ENCODE measurements around the gene TARS3. TPM values are rescaled to one million over a fixed set of nuclear protein-coding genes. Genes with fewer than 3 reads are reported as not detected.

Gene TARS3
- polyA plus RNA-seq, 2 of the 4 experiments (the other 2 are of a cell fraction), result 6.7 to 9.5 TPM

DNA sequence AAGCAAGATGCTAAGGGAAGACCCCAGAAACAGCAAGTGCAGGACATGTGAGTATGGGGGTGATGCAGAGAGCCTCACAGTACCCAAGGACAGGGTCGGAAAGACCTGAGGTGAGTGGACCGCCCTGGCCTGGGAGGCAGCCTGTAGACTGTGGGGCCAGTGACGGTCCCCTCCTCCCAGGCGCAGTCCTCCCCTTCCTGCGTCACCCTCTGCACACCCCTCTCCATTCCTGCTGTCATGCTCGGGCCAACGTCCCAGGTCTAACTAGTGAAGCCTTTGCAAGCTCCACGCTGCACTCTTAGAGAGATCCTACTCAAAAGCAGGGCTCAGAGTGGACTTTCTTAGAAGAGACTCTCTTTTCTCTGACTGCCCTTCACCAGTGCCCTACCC lies 113.7 kb downstream of the TARS3 start:
- Histone ChIP-seq H3K27ac (no peak overlapping the region), H3K4me3 (no peak overlapping the region), H3K4me1 (peaks cover 1% of the 10 kb centered on the region), H3K9me3 (no peaks in the 10 kb centered on the region), H3K4me2 (no peak overlapping the region)
- ATAC-seq (no peak), DNase-seq (ENCODE audit: low read depth in 1 of 2, low spot score in 1 of 2) (no peak), FAIRE-seq (no peak)
- CTCF ChIA-PET, result interaction anchor here (2.1 kb wide), 1 partner anchor 31 kb away, joined by 9 read pairs; no protein-coding TSS in a partner anchor
- POLR2A ChIA-PET, result no interaction called here
- TF ChIP-seq KDM1A (IDR thresholded peaks at IDR 0.05; ENCODE audit: low read depth), result no peak
- TF ChIP-seq EHMT2 (IDR thresholded peaks at IDR 0.05; ENCODE audit: low read depth), result no peak
- TF ChIP-seq HOXB13 (CRISPR knock-in tag; IDR thresholded peaks at IDR 0.05; ENCODE audit: low read depth), result no peak
- TF ChIP-seq ZC3H11A (IDR thresholded peaks at IDR 0.05), result no peak
- no peak for TF ChIP-seq FOSB (CRISPR knock-in tag; IDR thresholded peaks at IDR 0.05)
- no peak for TF ChIP-seq MAFK (IDR thresholded peaks at IDR 0.05; ENCODE audit: partially characterized antibody)
- TF ChIP-seq RCOR1 (IDR thresholded peaks at IDR 0.05; ENCODE audit: low read depth, low read length), result no peak
- TF ChIP-seq NFE2L2 (conservative IDR thresholded peaks at IDR 0.05; ENCODE audit: low read length), result no peak
- TF ChIP-seq EHF (CRISPR knock-in tag; IDR thresholded peaks at IDR 0.05), result no peak
- no peak for TF ChIP-seq HMGXB4 (CRISPR knock-in tag; IDR thresholded peaks at IDR 0.05; ENCODE audit: borderline replicate concordance)
- no peak for TF ChIP-seq HES2 (IDR thresholded peaks at IDR 0.05)
- 89% methylated on average over 8 of the region's 8 CpGs for WGBS (ENCODE audit: missing lambda C conversion rate)

DNA sequence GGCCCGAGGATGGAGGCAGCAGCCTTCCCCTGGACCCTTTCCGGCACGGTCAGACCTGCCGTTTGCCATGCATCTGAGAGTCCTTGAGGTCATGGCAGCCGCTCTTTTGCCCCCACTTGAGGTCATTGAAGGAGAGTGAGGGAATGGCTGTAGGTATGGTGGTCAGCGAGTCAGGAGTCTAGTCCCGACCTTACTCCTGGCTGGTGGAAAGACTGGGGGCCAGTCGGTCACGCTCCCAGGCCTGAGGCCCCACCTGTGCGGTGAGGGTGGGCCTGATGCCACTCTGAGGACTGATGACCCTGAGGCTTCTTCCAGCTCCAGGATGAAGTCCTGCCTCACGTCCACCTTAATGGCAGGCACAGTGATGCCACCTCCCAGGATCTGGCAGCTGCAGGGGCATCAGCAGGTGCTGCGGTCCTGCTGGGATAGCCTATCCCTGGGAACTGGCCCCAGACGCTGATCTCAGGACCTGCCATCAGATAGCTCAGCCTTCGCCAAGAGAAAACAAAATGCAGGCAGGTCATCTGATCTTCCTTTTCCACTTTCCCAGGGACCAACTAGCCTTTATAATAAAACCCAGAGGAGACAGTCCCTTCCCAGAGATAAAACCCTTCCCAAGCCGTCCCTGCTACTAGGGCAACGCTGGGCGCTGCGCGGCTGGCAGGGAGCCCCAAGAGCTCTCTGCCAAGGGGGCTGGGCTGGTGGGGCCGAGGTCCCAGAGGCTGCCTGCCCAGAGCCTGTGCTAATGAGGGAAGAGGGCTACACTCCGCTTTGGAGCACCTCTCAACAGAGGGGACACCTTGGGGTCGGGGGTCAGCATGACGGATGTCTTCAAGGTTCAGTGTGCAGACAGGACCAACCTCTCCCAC lies 114.3 kb downstream of the TARS3 start:
- ATAC-seq, result no peak
- H3K27ac ChIP-seq, result no peak overlapping the region
- 76% methylated on average over 22 of the region's 23 CpGs for WGBS (ENCODE audit: missing lambda C conversion rate)
- H3K4me1 ChIP-seq, result no peaks in the 10 kb centered on the region
- TF ChIP-seq CHD4 (IDR thresholded peaks at IDR 0.05; ENCODE audit: borderline replicate concordance), result no peak
- TF ChIP-seq FOSB (CRISPR knock-in tag; IDR thresholded peaks at IDR 0.05), result no peak
- TF ChIP-seq, protein P1, sequence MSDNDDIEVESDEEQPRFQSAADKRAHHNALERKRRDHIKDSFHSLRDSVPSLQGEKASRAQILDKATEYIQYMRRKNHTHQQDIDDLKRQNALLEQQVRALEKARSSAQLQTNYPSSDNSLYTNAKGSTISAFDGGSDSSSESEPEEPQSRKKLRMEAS (IDR thresholded peaks at IDR 0.05), result no peak
- no peak for TF ChIP-seq EP300 (IDR thresholded peaks at IDR 0.05)
- no peak for TF ChIP-seq NPAS2 (CRISPR knock-in tag; IDR thresholded peaks at IDR 0.05; ENCODE audit: borderline replicate concordance)
- TF ChIP-seq NR3C1 (IDR thresholded peaks at IDR 0.05), result no peak
- no peak for TF ChIP-seq ELK1 (IDR thresholded peaks at IDR 0.05; ENCODE audit: low read depth, low read length)
- no peak for TF ChIP-seq ZC3H11A (IDR thresholded peaks at IDR 0.05)
- TF ChIP-seq RFX5 (IDR thresholded peaks at IDR 0.05), result no peak
- no peak for TF ChIP-seq ESRRA (IDR thresholded peaks at IDR 0.05; ENCODE audit: borderline replicate concordance, low read length)
- TF ChIP-seq CBX2 (IDR thresholded peaks at IDR 0.05; ENCODE audit: borderline replicate concordance, low read depth), result no peak
- no peak for TF ChIP-seq BHLHE40 (IDR thresholded peaks at IDR 0.05; ENCODE audit: low read depth, low read length)
- no peak for TF ChIP-seq ZSCAN20 (CRISPR knock-in tag; IDR thresholded peaks at IDR 0.05)
- TF ChIP-seq HOXB5 (CRISPR knock-in tag; IDR thresholded peaks at IDR 0.05), result no peak
- TF ChIP-seq, protein P2, sequence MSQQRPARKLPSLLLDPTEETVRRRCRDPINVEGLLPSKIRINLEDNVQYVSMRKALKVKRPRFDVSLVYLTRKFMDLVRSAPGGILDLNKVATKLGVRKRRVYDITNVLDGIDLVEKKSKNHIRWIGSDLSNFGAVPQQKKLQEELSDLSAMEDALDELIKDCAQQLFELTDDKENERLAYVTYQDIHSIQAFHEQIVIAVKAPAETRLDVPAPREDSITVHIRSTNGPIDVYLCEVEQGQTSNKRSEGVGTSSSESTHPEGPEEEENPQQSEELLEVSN (IDR thresholded peaks at IDR 0.05; ENCODE audit: borderline replicate concordance, low read depth), result no peak
- no peak for TF ChIP-seq KDM1A (IDR thresholded peaks at IDR 0.05; ENCODE audit: low read depth)
- TF ChIP-seq HDAC2 (IDR thresholded peaks at IDR 0.05), result no peak
- TF ChIP-seq, protein P3, sequence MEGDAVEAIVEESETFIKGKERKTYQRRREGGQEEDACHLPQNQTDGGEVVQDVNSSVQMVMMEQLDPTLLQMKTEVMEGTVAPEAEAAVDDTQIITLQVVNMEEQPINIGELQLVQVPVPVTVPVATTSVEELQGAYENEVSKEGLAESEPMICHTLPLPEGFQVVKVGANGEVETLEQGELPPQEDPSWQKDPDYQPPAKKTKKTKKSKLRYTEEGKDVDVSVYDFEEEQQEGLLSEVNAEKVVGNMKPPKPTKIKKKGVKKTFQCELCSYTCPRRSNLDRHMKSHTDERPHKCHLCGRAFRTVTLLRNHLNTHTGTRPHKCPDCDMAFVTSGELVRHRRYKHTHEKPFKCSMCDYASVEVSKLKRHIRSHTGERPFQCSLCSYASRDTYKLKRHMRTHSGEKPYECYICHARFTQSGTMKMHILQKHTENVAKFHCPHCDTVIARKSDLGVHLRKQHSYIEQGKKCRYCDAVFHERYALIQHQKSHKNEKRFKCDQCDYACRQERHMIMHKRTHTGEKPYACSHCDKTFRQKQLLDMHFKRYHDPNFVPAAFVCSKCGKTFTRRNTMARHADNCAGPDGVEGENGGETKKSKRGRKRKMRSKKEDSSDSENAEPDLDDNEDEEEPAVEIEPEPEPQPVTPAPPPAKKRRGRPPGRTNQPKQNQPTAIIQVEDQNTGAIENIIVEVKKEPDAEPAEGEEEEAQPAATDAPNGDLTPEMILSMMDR (IDR thresholded peaks at IDR 0.05), result no peak
- ChIA-PET CTCF (interaction anchor here (1.0 to 2.9 kb wide), 4 partner anchors 9 to 108 kb away, joined by 3 to 10 read pairs (median 5); no protein-coding TSS in a partner anchor), POLR2A (no interaction called here)
- no peak overlapping the region for H3K4me3 ChIP-seq
- no peaks in the 10 kb centered on the region for H3K9me3 ChIP-seq
- no peak for FAIRE-seq
- DNase-seq (ENCODE audit: low read depth in 1 of 2, low spot score in 1 of 2), result no peak
- no peak overlapping the region for H3K4me2 ChIP-seq

Measured in A549 (cell line).